ENCODE measurements around the gene GABRB1. TPM values are rescaled to one million over a fixed set of nuclear protein-coding genes. Genes with fewer than 3 reads are reported as not detected.

GABRB1 gene
- polyA plus RNA-seq, 1 donor, result not detected

DNA sequence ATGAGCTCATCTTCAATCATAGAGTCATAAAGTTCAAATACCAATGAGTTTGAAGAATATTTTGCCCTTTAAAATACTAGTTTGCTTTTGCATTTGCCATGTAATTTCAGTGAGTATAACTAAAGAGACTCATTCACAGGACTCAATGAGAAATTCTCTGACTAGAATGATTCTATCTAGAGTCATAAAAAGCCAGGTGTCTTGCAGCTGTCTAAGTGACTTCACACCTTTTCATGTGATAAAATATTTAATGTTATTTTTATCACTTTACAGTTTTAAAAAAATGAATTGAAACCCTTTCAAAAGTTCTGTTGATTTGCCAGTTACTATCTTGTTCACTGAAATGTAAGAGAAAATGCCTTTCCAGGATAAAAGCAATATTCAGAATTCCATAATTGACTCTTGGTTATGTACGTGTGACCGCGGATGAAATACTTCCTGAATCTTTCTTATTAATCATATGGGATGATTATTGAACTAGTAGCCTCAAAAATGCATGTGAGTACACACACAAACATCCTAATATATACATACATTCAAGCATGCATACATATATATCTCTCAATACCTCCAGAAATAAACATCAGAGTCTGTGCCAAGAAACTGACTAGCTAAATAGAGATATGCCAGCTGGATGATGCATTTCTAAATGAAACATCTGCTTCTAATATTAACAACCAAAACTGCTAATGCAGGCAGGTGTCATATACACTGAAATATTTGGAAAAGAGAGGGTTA, 87.0 kb downstream of the GABRB1 start:
- no peak for DNase-seq (ENCODE audit: low read depth)

DNA sequence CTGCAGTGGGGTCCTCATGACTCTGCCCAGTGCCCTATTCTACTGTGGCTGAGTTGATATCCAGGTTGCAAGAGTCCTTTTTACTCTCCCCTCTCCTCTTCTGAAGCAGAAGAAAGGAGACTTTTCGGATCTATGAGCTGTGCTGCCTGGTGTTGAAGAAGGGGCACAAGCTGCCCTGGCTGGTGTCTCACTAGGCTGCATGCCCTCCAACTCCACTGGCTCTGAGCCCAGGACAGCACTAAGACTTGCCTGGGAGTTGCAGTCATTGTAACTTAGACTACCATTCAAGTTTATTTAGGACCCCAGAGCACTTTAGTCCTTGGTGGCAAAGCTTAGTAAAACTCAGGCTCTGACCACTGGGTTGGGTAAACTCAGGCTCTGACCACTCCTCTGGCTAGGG, 89.4 kb downstream of the GABRB1 start:
- DNase-seq (ENCODE audit: low read depth), result no peak

DNA sequence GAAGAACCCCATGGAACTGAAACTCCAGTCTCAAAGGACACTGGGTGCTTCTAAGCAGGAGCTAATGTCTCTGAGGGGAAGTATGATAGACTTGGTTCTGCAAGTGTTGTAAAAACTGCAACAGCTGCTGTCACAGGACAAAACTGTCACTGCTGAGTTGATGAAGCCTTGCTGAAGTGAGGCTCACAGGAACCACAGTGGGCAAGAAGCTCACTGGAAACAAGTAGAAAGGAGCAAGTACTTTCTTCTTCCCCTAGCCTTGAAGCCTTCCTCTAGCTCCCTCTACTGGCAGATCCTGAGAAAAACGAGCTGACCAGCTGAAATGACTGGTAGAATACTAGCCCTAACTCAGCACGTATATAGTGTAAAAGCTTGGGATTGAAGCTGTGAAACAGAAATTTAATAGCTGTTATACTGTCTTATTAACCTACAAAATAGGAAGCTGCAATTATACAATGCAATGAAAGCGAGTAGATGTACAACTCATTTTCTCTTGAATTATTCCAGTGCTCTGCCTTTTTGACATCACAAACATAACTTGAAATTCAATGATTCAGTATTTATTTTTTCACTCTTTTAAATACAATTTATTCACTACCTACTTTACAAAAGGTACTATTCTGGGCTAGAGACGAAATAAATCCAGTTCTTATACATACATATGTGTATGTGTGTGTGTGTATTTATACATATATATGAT, 91.4 kb downstream of the GABRB1 start:
- DNase-seq (ENCODE audit: low read depth), result peak; percentile 16

DNA sequence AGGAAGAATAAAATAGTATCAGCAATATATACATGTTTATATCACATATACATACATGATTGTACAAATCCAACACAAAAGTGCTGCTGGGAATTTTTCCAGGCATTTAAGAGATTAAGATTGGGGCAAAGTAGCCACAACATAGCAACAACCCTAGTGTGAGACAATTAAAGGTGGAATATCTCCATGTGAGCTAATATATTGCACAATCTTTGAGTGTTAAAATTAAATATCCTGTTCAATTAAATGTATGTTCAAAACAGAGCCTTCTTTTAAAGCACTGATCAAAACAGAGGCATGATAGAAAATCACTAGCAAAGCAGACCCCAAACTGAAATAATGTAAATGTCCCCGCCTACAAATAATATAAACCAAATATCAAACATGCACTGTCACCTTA, 97.6 kb downstream of the GABRB1 start:
- no peak for DNase-seq (ENCODE audit: low read depth)

DNA sequence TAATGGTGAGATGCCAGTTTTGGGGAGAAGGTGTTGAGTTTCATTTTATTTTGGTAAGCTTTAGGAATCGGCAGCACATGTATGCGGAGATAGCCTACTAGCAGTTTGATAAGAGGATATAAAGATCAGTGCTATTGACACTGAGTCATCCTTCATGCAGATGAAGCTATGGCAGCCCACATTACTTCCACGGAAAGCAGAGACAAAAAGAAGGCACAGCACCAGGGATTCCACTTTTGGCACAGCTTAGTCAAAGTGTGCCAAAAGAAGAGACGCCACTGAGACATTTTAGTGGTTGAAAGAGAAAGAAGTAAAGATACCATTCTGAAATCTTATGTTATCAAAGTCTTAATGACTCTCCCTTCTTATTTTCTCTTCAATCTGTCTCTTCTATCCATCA, 103.8 kb downstream of the GABRB1 start:
- no peak for DNase-seq (ENCODE audit: low read depth)

DNA sequence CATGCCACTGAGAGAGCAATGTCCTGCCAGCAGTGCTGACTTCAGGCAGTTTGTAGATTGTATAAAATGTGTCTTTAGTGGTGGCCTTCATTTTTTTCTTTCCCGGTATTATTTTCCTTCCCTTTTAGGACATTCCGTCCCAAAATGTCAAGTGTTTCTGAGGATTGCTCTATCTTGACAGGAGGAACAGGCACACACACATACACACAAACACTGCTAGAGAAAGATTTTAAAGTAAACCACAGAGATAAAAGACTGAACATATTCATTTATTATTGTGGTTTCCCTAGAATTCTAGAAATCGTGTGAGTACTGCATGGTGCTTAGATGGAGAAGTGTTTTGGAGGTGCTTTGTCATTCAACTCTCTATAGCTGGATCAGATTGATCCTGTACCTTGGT, 111.9 kb downstream of the GABRB1 start:
- no peak for DNase-seq (ENCODE audit: low read depth)

DNA sequence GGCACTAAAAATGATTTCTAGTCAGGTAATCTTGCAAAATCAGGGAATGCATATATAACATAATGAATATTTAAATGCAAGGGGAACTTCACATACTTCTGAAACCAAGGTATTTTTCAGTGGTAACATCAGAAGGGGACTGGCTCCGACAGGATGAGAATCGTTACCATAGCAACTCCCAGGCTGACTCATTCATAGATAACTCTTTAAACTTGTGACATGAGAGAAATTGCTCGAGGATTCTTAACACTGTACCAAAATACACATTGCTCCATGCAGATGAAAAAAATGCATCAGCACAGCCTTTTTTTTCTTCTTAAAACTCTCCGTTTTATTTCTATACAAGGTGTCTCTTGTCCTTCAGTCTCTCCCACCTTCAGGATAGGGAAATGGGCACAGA, 114.3 kb downstream of the GABRB1 start:
- no peak for DNase-seq (ENCODE audit: low read depth)

DNA sequence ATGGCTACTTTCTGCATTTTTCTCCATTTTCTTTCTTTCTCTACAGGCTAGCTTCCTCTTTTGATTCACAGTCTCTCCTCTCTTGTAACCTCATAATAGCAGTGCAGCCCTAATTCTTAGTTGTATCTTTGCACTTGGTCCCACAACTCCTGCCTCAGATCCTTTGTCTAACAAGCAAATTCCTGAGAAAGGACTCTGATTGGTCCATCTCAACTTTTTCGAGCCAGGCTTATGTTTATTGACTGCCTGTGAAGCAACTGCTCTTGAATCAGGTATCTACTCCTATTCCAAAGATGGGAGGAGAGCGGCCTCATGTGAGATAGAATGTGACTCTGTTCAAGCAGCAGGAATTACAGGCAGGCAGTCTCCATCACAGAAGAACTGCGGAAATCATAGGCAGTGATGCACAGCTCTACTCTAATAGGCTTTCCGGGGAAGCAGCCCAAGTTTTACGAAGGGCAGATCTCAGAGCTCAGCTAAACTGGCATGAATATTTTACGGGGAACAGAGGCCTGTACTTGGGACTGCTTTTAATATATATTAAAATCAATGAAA, 123.5 kb downstream of the GABRB1 start:
- DNase-seq (ENCODE audit: low read depth), result no peak

DNA sequence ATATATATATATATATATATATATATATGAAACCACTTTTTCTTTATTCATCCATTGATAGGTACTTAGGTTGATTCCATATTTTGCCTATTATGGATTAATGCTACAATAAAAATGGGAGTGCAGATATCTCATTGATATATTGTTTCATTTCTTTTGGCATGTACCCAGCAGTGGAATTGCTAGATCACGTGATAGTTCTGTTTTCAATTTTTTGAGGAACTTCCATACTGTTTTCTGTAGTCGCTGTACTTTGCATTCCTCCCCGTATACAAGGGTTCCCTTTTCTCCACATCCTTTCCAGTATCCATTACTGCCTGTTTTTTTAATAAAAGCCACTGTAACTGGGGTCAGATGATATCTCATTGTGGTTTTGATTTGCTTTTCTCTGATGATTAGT, 124.6 kb downstream of the GABRB1 start:
- DNase-seq (ENCODE audit: low read depth), result no peak

DNA sequence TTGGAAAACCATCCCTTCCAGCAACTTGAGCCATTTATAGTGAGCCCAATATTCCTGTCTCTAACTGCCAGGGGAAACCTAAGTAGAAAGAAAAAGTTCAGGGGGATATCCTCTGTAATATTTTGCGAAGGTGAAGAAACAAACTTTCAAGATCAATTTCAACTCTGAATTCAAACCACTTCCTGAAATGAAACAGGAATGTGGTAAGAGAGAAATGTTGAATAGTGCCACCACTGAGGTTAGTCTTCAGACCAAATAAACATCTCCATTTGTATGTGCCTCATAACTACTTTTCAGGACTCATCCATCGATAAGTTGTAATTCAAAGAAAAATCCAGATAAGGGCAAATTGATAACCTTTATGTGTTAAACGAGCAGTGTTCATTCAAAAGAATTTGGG, 128.7 kb downstream of the GABRB1 start:
- DNase-seq (ENCODE audit: low read depth), result no peak

DNA sequence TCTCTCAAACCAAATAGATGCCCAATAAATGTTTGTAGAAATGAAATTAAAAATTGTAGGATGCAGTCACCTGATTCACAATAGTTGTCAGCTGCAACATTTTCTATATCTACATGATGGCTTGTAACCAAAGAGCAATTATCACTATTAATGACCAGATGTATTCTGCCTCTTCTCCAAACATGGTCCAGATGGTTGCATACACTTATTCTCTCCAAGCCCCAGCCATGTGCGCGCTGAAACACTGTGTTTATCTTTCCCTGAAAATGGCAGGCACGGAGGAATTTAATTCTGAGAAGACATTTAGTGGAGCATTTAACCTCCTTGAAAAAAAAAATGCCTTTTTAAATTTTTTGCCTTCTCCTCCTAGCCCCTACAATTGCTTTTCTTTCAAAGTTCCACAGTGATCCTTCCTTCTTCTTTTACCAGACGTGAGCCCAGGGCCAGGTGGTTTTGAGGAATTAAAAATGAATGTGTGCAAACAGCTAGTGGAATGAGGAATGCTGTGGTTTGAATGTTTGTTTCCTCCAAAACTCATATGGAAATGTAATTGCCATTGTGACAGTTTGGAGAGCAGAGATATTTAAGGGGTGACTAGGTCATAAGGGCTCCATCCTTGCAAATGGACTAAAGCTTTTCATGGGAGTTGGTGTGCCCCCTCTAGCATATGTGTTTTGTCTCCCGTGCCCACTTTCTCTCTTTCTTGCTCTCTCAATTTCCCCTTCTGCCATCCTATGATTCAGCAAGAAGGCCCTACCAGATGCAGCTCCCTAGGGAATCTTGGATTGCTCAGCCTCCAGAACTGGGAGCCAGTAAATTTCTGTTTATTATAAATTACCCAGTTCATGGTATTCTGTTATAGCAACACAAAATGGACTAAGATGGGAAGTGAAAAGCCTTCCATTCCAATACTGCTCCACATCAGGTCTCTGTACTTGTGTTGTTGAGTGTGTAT, 136.0 kb downstream of the GABRB1 start:
- no peak for DNase-seq (ENCODE audit: low read depth)

DNA sequence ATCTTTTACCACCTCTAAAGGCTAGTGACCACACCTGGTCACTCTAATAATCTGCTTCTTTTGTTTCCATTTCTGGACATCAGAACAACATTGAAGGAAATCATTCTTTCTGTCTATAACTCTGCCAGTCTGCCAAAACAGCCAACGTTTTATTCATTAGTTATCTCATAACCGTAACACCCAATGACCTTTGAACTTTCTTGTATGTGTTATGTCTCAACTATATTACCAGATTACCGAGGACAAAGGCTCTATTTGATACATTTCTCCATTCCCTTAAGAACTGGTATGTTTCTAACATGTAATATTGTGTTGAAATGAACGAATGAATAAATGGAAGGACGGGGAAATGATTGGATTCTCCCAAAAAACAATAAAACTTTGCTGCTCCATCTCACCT, 152.7 kb downstream of the GABRB1 start:
- no peak for DNase-seq (ENCODE audit: low read depth)

DNA sequence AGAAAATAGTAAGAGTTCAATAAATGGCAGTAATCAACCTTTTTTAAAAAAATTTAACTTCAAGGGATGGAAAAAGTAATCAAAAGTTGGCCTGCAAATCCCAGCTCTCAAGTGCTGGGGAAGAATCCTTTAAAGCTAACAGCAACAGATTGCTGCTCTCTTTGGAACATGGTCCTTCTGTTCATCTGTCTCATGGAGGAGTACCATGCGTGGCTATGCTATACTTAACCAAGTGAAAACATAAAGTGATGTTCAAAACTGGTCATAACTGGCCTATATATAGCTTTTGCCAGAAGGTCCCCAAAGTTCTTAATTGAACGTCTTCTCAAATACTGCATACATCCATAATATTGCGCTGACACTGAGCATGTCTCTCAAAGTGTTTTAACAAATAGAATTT, 154.4 kb downstream of the GABRB1 start:
- no peak for DNase-seq (ENCODE audit: low read depth)

DNA sequence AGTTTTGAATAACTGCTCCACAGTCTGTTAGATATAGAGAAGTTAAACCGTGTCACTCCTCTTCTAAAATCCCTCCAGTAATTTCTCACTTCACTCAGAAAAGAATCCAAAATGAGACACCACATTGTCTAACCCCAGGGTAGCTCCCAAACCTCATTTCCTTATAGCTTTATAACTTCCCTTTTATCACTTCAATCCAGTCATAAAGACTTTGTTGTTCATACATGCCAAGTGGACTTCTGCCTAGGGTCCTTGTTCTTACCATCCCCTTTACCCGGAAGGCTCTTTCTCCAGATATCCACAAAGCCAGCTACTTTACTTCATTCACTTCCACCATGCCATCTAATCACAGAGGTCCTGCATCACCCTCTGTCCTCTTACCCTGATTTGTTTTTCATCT, 156.2 kb downstream of the GABRB1 start:
- DNase-seq (ENCODE audit: low read depth), result no peak

DNA sequence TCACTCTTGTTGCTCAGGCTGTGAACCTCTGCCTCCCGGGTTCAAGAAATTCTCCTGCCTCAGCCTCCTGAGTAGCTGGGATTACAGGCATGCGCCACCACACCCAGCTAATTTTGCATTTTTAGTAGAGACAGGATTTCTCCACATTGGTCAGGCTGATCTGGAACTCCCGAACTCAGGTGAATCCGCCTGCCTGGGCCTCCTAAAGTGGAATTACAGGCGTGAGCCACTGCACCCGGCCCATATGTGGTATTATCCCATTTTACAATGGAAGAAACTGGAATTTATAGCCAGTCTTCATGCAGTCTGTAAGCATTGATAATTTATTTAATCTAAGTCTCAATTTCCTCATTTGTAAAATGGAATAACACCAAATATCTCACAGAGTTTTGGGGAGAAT, 161.8 kb downstream of the GABRB1 start:
- no peak for DNase-seq (ENCODE audit: low read depth)

DNA sequence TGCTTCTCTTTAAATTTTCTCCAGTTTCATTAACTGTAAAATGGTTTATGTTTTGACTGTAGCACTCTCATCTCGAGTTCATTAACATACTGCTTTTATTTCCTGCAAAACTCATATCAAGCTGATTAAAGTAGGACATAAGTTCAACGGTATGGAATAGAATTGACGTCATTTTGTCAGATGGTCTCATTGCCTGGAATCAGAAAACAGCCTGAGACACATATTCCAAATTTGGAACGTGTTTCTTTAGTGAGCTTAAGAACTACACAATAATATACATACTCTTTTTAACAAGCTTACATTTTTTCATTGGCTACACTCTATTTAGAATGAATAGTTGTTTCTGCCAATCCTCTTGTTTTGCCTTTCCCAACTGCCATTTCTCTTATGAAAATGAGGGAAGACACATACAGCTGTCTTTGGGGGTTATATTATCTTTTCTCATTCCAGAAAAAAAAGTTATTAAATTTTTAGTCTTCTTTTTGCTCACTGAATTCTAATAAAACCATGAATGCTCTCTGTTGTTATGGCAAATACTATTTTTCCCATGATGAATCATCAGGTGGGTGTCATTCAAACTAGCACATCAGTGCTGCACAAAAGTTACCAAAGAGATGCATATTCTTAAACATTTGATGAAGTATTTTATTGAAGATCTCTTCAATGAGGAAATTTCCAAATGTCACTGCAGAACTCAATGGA, 162.8 kb downstream of the GABRB1 start:
- no peak for DNase-seq (ENCODE audit: low read depth)

DNA sequence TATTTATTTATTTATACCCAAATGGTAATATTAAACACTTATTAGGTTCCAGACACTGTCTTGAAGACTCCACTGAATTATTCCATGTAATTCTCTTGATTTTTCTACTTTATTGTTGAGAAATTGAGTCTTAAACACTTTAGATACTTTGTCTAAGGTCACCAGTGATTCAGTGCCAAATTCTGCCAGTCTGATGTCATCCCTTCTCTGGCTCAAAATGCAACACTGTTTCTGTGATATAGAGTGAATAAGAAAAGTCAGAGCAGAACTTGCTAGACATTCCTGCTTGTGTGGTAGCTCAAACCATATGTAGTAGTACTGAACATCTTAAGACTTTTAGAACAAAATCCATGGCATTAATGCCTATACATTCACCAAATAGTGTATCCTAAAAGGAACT, 164.3 kb downstream of the GABRB1 start:
- DNase-seq (ENCODE audit: low read depth), result no peak

DNA sequence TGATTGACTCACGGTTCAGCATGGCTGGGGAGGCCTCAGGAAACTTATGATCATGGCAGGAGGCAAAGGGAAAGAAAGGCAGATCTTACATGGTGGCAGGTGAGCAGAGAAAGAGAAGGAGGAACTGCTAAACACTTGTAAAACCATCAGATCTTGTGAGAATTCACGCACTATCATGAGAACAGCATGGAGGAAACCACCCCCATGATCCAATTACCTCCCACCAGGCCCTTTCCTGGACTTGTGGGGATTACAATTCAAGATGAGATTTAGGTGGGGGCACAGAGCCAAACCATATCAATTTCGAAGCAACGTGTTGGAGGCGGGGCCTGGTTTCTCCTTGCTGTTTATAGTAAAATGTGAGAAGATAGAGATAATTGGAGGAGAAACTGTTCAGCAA, 167.4 kb downstream of the GABRB1 start:
- no peak for DNase-seq (ENCODE audit: low read depth)

DNA sequence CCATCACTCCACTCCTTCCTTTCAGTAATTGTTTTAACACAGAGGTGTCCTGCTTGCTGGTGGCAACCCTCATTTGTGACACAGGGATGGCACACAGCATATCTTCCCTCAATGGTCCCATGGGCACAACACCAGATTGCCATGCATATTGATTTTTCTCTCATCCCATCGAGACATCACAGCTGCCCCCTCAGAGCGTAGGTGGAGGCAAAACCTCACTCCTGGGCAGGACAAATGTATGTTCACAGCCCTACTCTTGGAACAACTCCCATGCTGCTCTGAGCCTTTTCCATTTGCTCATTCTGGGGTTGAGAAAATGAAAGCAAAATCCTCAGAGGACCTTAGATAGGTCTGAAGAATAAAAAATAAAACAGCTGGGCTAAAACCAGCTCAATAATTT, 172.2 kb downstream of the GABRB1 start:
- DNase-seq (ENCODE audit: low read depth), result no peak

DNA sequence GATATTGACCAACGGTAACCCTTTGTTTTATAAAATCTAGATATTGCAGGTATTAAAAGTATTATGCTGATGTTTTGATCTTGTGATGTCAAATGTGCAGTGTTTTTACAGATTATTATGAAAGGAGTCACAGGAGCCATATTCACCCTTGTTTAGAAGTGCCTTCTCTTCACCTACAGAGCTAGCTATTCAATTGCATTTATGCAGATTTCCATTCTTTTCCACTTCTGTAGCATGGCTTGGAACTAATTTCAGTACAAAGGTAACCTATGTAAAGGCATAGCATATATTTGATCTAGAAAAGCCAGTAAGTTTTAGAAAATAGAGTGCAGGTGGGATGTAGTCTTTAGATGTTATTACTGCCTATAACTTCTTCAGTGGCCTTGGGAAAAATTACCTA, 176.2 kb downstream of the GABRB1 start:
- no peak for DNase-seq (ENCODE audit: low read depth)

DNA sequence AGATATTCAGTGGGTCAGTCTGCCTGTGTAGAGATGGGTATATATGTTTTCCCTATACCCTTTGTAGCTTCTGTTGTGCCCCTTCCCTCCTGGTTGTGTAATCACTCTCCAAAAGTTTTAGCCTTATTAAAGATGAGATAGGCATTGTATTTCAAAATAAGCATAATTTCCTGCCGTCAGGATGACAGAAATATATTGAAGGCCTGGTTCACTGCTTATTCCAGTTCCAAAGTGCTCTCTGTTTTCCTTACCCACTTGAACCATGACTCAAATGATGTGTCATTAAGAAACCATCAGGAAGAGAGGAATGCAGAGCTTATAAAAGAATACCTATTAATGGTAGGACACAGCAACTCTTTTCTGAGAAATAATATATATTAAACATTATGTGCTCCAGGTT, 178.5 kb downstream of the GABRB1 start:
- no peak for DNase-seq (ENCODE audit: low read depth)

DNA sequence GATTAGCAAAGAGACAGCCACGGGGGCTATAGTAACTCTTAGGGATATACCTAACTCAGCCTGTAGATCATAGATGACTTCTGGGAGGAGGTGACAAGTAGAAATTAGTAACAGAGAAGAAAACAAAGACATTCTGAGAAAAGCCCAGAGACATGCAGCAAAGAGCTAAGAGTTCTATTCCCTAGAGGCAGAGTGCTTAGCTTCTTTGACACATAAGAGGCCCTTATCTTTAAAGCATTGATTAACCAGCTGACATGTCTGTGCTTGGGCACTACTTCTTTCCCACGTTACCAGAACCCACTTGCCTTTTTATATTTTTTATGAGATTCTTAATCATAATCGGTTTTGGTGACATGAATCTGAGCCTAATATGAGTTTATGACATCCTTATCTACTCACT, 179.5 kb downstream of the GABRB1 start:
- DNase-seq (ENCODE audit: low read depth), result no peak
